ENCODE data around the gene RRP9.
A peak's percentile ranks its signal among the peaks of the same experiment; 100 is the strongest.

The RRP9 gene

GRCh38 chr3:51977446-51978142 is 35.9 kb upstream of the RRP9 start:
- H3K4me3 Mint-ChIP-seq: no peak overlapping the region
- no peak for DNase-seq
- H3K9me3 Mint-ChIP-seq: no peaks in the 10 kb centered on the region
- no peaks in the 10 kb centered on the region for H3K27me3 Mint-ChIP-seq
- H3K27ac Mint-ChIP-seq: peak overlapping the region; percentile 57
- peaks cover 47% of the 10 kb centered on the region for H3K4me1 Mint-ChIP-seq (ENCODE audit: low read depth)
- H3K36me3 Mint-ChIP-seq (ENCODE audit: low read depth): peaks cover 21% of the 10 kb centered on the region

- peak overlapping the region; percentile 93 for H3K4me3 Mint-ChIP-seq
- no peaks in the 10 kb centered on the region for H3K9me3 Mint-ChIP-seq
- peaks cover 27% of the 10 kb centered on the region for H3K36me3 Mint-ChIP-seq (ENCODE audit: low read depth)
- H3K27ac Mint-ChIP-seq: peak overlapping the region; percentile 87
- peaks cover 49% of the 10 kb centered on the region for H3K4me1 Mint-ChIP-seq (ENCODE audit: low read depth)
- H3K27me3 Mint-ChIP-seq: no peaks in the 10 kb centered on the region
- no peak for DNase-seq
These were observed 34.3 kb upstream of the RRP9 start for GRCh38 chr3:51975852-51976549.

GRCh38 chr3:51974963-51975851 is 33.5 kb upstream of the RRP9 start, which contains the start of gene ABHD14A:
Gene ABHD14A (plus strand): TSS chr3:51975064. CDS start chr3:51975136, 72 bp downstream.
- H3K27me3 Mint-ChIP-seq: no peaks in the 10 kb centered on the region
- H3K4me1 Mint-ChIP-seq (ENCODE audit: low read depth): peaks cover 51% of the 10 kb centered on the region
- peaks cover 35% of the 10 kb centered on the region for H3K36me3 Mint-ChIP-seq (ENCODE audit: low read depth)
- peak within 1 kb of the TSS; percentile 96 for H3K27ac Mint-ChIP-seq
- H3K4me3 Mint-ChIP-seq: peak within 1 kb of the TSS; percentile 93
- DNase-seq: peak; percentile 84
- H3K9me3 Mint-ChIP-seq: no peaks in the 10 kb centered on the region

- H3K36me3 Mint-ChIP-seq (ENCODE audit: low read depth): peaks cover 38% of the 10 kb centered on the region
- H3K4me1 Mint-ChIP-seq (ENCODE audit: low read depth): peaks cover 52% of the 10 kb centered on the region
- DNase-seq: no peak
- H3K4me3 Mint-ChIP-seq: peak overlapping the region; percentile 93
- no peaks in the 10 kb centered on the region for H3K9me3 Mint-ChIP-seq
- no peaks in the 10 kb centered on the region for H3K27me3 Mint-ChIP-seq
- H3K27ac Mint-ChIP-seq: peak overlapping the region; percentile 96
These were observed 32.7 kb upstream of the RRP9 start for GRCh38 chr3:51974277-51974962.

- H3K4me1 Mint-ChIP-seq (ENCODE audit: low read depth): peaks cover 55% of the 10 kb centered on the region
- H3K9me3 Mint-ChIP-seq: no peaks in the 10 kb centered on the region
- H3K36me3 Mint-ChIP-seq (ENCODE audit: low read depth): peaks cover 36% of the 10 kb centered on the region
- no peak for DNase-seq
- peak overlapping the region; percentile 18 for H3K4me3 Mint-ChIP-seq
- H3K27ac Mint-ChIP-seq: no peak overlapping the region
- H3K27me3 Mint-ChIP-seq: no peaks in the 10 kb centered on the region
These were observed 29.6 kb upstream of the RRP9 start for GRCh38 chr3:51971350-51971749.

GRCh38 chr3:51970606-51971300 is 29.0 kb upstream of the RRP9 start:
- no peak for DNase-seq
- Mint-ChIP-seq H3K4me3 (peak overlapping the region; percentile 1), H3K27ac (no peak overlapping the region), H3K9me3 (no peaks in the 10 kb centered on the region), H3K4me1 (ENCODE audit: low read depth) (peaks cover 53% of the 10 kb centered on the region), H3K27me3 (no peaks in the 10 kb centered on the region), H3K36me3 (ENCODE audit: low read depth) (peaks cover 36% of the 10 kb centered on the region)

- Mint-ChIP-seq H3K27me3 (no peaks in the 10 kb centered on the region), H3K9me3 (no peaks in the 10 kb centered on the region), H3K4me1 (ENCODE audit: low read depth) (peaks cover 47% of the 10 kb centered on the region), H3K4me3 (no peak overlapping the region), H3K27ac (no peak overlapping the region), H3K36me3 (ENCODE audit: low read depth) (peaks cover 36% of the 10 kb centered on the region)
- DNase-seq: no peak
These were observed 28.1 kb upstream of the RRP9 start for GRCh38 chr3:51969841-51970240.

- no peak for DNase-seq
- peaks cover 40% of the 10 kb centered on the region for H3K4me1 Mint-ChIP-seq (ENCODE audit: low read depth)
- no peaks in the 10 kb centered on the region for H3K27me3 Mint-ChIP-seq
- H3K4me3 Mint-ChIP-seq: peak overlapping the region; percentile 33
- H3K27ac Mint-ChIP-seq: peak overlapping the region; percentile 32
- no peaks in the 10 kb centered on the region for H3K9me3 Mint-ChIP-seq
- peaks cover 36% of the 10 kb centered on the region for H3K36me3 Mint-ChIP-seq (ENCODE audit: low read depth)
These were observed 27.4 kb upstream of the RRP9 start for GRCh38 chr3:51968883-51969678.

- H3K4me3 Mint-ChIP-seq: peak overlapping the region; percentile 78
- peak overlapping the region; percentile 44 for H3K27ac Mint-ChIP-seq
- peaks cover 36% of the 10 kb centered on the region for H3K4me1 Mint-ChIP-seq (ENCODE audit: low read depth)
- H3K36me3 Mint-ChIP-seq (ENCODE audit: low read depth): peaks cover 29% of the 10 kb centered on the region
- no peaks in the 10 kb centered on the region for H3K9me3 Mint-ChIP-seq
- no peaks in the 10 kb centered on the region for H3K27me3 Mint-ChIP-seq
- DNase-seq: no peak
These were observed 26.6 kb upstream of the RRP9 start for GRCh38 chr3:51968170-51968775.

- Mint-ChIP-seq H3K4me1 (ENCODE audit: low read depth) (peaks cover 36% of the 10 kb centered on the region), H3K27ac (peak within 1 kb of the TSS; percentile 68), H3K4me3 (peak within 1 kb of the TSS; percentile 78), H3K27me3 (no peaks in the 10 kb centered on the region), H3K36me3 (ENCODE audit: low read depth) (peaks cover 29% of the 10 kb centered on the region), H3K9me3 (no peaks in the 10 kb centered on the region)
- DNase-seq: peak; percentile 70
These were observed 25.9 kb upstream of the RRP9 start, which contains the start of gene PCBP4 for GRCh38 chr3:51967384-51968169. Gene PCBP4 (minus strand): TSS chr3:51967454. CDS start chr3:51961240, 6,214 bp downstream.

GRCh38 chr3:51966922-51967383 is 25.2 kb upstream of the RRP9 start:
- Mint-ChIP-seq H3K27ac (peak overlapping the region; percentile 68), H3K27me3 (no peaks in the 10 kb centered on the region), H3K4me1 (ENCODE audit: low read depth) (peaks cover 30% of the 10 kb centered on the region), H3K9me3 (no peaks in the 10 kb centered on the region), H3K36me3 (ENCODE audit: low read depth) (peaks cover 23% of the 10 kb centered on the region), H3K4me3 (peak overlapping the region; percentile 78)
- no peak for DNase-seq

GRCh38 chr3:51966486-51966885 is 24.8 kb upstream of the RRP9 start:
- no peaks in the 10 kb centered on the region for H3K27me3 Mint-ChIP-seq
- H3K4me3 Mint-ChIP-seq: peak overlapping the region; percentile 78
- H3K27ac Mint-ChIP-seq: peak overlapping the region; percentile 68
- no peak for DNase-seq
- peaks cover 19% of the 10 kb centered on the region for H3K36me3 Mint-ChIP-seq (ENCODE audit: low read depth)
- peaks cover 27% of the 10 kb centered on the region for H3K4me1 Mint-ChIP-seq (ENCODE audit: low read depth)
- no peaks in the 10 kb centered on the region for H3K9me3 Mint-ChIP-seq

Measured in activated T-cell treated with anti-CD3 and anti-CD28 coated beads, Interleukin-2, amount 50 U/mL, for 24 hours (primary cell).